GM19324 (cell line): Measurements from ENCODE around the gene SEPSECS.

Experiments used
- ATAC-seq: cut with Tn5 transposase; IDR thresholded peaks from one replicate; pipeline ENCODE4 v1.9.1; 2021; ENCODE audit warnings: mild to moderate bottlenecking, moderate library complexity; ENCODE audit not compliant: unreplicated experiment, low FRiP score

The SEPSECS gene

GRCh38 chr4:25159837-25160713, at the start of gene SEPSECS:
TSS of gene SEPSECS (minus strand) at chr4:25160449. CDS start at chr4:25160369, 80 bp downstream.
- peak; percentile 94 for ATAC-seq

DNA sequence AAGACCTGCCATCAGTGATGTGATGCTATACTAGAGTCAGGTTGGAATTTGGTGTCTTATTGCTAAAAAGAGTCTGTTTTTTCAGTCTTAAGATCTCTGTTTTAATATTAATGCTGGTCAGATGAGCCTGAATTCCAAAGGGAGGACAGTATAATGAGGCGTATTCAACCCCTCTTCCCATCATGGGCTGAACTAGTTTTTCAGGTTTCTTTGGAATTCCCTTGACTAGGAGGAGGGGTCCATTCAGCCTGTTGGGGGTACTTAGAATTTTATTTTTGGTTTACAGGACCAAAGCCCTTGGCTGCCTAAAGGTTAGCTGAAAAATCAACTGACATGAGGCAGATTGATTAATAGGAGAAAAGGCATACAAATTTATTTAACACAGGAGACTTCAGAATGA, 49.5 kb upstream of the SEPSECS start:
- ATAC-seq: no peak

GRCh38 chr4:25207997-25208396, 47.7 kb upstream of the SEPSECS start:
- ATAC-seq: no peak

DNA sequence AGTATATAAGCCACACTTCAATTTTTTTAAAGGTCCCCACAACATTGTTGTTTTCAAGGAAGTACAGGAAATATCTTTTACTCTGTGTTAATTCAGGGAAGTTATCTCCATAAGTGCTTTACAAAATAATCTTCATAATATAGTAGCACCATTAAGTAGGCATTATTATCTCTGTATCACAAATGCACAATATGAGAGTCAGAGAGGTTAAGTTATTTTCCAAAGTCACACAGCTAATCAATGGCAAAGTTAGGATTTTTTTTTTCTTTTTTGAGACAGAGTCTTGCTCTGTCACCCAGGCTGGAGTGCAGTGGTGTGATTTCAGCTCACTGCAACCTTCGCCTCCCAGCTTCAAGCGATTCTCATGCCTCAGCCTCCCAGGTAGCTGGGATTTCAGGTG, 38.5 kb upstream of the SEPSECS start:
- ATAC-seq: no peak

- no peak for ATAC-seq
These were observed 30.2 kb upstream of the SEPSECS start for GRCh38 chr4:25190407-25190806.

DNA sequence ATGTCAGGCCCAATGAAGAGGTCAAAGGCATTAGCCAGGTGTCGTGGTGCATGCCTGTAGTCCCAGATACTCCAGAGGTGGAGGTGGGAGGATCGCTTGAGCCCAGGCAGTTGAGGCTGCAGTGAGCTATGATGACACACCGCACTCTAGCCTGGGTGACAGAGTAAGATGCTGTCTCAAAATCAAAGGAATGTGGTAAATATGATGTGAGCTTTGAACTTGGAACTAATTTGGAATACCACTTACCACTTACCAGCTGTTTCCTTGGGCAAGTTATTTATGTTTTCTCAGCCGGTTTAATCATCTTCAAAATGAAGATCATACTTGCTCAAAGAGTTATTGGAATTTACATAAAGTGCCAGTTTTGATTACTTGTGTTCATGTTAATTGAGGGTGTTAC, 23.8 kb upstream of the SEPSECS start:
- no peak for ATAC-seq

- no peak for ATAC-seq
These were observed 22.7 kb upstream of the SEPSECS start for GRCh38 chr4:25182937-25183336.

DNA sequence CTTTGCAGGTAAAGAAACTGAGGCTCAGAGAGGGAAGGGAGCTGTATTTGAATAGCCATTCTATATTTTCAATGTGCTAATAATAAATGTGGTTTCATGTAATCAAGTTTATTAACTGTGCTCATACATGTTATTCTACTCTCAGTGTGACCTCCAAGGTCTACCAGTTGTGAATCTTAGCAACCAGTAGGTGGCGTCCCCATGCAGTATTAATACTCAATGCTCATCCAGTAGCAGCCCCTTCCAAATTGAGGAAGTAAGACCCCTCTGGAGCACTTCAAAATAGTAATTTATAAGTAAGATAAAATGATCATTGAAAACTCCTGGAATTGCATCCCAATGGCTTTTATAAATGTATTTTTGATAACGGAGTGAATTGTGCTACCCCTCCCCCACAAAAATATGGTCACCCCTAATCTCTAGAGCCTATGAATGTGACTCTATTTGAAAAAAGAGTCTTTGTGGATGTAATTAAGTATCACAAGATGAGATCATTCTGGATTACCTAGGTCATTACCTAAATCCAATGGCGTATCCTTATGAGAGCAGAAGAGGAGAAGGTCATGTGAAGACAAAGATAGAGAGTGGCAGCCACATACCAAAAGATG, 20.4 kb upstream of the SEPSECS start:
- no peak for ATAC-seq

GRCh38 chr4:25178838-25179261, 18.6 kb upstream of the SEPSECS start:
- ATAC-seq: no peak

DNA sequence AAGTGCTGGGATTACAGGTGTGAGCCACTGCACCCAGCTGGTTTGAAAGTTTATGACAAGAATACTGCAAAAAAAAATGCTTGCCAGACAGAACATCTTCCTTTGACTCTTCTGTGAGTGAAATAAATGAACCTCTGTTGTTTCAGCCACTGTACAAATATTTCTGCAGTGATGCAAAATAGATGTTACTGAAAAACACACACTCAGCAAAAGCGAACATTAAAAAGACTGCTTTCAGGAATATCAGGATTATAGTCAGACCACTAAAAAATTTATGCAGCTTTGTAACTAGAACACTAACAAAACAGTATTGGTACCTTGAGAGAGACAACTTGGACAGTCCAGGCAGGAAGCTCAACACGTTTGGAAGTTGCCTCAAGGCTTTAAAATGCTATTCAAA, 16.9 kb upstream of the SEPSECS start:
- no peak for ATAC-seq

GRCh38 chr4:25174674-25175073, 14.4 kb upstream of the SEPSECS start:
- ATAC-seq: no peak

DNA sequence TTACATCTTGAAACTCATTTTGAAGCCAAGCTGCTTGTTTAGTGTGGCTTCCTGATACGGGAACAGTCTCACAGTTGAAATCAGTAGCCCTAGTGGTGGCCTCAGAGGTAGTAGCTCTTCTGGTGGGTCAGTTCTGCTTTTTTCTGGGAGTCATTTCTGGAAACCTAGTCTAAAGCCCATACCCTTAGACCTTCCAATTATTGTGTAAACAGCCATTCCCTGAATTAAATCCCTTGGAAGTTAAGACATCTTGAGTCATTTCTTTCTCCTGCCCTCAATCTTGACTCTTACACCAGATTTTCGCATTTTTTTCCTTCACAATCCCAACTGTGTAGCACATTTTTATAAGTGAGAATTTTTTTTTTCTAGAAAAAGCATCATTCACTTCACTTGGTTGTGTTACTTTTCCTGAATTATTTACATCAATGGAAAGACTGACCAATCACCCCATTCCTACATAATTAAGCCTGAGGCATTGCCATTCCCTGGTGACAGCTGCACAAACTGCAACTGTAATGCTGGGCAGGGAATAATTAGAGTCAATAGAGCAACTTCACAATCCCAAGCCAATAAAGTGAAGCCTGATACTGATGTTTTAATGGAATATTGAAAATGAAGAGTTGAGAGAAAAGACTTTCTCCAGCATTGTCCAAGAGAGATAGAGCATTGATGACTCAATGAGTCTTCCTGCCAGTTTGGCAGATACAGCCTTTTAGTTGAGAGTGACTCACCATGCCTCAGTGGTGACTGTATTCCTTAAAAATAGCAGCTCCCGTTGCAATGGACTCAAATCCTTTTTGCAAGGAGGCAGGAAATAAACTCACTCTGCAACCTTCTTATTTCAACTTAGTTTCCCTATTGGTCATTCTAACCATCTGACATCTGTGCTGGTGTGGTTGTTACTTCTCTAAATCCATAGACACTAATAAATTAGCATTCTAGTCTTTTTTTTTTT, 13.0 kb upstream of the SEPSECS start:
- no peak for ATAC-seq

- ATAC-seq: no peak
These were observed 11.1 kb upstream of the SEPSECS start for GRCh38 chr4:25171201-25171865.

GRCh38 chr4:25169446-25169845, 9.2 kb upstream of the SEPSECS start:
- ATAC-seq: no peak

- ATAC-seq: no peak
These were observed 5.7 kb upstream of the SEPSECS start for GRCh38 chr4:25165916-25166315.

DNA sequence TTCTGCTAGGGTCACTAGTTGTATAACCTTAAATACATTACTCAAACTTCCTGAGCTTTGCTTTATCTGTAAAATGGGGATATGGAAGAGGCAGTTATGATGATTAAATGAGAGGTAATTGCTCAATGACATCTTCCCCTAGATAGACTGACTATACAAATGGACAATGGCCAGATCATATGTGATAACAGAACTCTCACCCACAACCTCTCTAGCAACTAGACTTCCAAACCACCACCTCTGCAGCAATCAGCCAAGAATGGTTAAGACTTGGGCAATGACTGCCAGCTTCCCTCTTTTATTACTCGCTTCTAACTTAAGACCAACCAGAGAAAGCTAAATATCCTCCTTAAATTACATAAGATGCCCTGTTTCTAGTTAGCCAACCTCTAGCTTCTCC, 2.9 kb upstream of the SEPSECS start:
- no peak for ATAC-seq

DNA sequence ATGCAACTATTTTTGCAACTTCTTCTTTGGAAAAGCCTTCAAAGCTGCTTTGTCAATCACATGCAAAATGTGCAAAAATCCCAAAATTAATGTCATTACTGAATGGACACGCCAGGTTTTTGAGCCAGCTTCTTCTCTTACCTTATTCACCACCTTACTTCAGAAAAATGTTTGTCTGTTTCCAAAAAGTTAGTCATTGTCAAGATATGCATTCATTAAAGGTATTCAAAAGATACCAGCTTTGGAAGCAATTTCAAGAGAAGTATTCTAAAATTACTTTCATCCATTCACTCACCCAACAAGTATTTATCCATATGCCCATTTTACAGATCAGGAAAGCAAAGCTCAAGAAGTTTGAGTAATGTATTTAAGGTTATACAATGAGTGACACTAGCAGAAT, 2.3 kb upstream of the SEPSECS start:
- ATAC-seq: no peak

DNA sequence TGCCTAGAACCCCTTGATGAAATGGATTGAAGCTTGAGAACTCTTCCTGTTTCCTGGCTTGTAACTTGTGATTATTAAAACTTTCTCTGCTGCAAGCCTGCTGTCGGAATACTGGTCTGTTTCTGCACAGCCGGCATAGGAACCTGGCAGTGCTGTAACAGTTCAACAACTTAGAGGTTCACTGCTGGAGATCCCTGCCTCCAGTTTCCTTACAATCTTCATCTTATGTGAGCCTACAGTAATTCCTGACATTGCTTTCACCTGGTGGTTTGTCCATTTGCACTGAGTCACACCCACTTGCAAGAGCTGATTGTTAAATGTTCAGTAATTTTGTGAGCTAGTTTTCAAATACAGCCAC, 1.3 kb upstream of the SEPSECS start:
- ATAC-seq: no peak

DNA sequence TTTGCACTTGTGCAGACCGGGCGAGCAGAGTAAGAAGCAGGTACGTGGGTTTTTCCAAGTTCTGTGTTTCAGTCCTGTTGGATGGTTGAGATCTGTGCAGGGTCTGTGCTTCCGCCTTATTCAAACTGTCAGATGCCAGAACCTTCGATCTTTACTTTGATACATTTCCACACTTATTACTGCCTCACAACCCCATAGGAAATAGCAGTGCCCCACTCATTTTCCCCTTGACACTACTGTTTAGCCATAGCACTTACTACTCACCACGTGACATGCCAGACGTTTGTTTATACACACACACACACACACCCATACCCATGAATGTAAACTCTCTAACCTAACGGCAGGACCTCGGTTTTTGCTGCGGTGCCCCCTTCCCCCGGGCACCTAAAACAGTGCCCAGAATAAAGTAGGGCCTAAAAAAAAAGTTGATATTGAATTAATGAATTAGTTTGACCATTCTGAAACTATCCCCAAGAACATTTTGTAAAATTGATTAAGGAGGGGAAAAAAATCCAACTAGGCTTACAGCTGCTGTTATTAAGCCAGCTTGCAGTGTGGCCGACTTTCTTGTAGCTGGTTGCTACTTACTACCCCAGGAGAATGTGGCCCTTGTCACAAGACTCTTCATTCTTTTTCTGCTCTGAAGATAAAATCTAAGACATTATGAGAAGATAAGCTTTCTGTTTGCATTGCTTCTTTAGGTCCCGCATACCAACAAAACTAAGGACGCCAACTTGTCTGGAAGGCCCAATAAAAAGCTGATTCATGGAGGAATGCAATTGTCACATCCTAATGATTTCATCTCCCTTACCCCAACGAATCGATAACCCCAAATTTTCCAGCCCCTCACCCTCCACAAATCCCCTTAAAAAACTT, 704 bp upstream of the SEPSECS start:
- peak; percentile 31 for ATAC-seq

DNA sequence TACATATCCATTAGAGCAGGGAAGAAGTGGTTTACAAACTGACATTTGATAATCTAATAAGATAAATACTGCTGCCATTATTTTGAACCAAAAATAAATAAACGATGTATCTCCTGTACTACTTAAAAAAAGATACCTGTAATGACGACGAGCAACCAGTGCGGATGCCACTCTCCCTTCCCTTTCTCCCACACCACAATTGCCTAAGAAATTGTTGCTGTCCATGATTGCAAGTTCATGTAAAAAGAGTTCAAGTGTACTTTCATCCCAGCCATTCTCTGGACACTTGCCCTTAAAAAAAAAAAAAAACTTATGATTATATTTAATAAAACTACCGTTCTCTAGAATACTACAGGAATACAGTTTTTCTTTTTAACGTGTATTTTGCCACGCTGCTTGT, 1.4 kb downstream of the SEPSECS start:
- no peak for ATAC-seq
